H1 (cell line): ENCODE data around the gene TMCC1. TPM values are rescaled to one million over a fixed set of nuclear protein-coding genes. Genes with fewer than 3 reads are reported as not detected.

Experiments
- CTCF ChIA-PET: fragments of 300-600 bp; sonication (Branson Sonifier 250); formaldehyde crosslinking; loops from one replicate; lab custom pipeline; 2021; ENCODE audit not compliant: partially characterized antibody; lab: Charles Lee
- POLR2A ChIA-PET: fragments of 300-600 bp; sonication (Branson Sonifier 250); formaldehyde crosslinking; loops from one replicate; lab custom pipeline; 2021; ENCODE audit warnings: inconsistent platforms; ENCODE audit not compliant: partially characterized antibody; lab: Charles Lee
- DNase-seq, 2 experiments: peaks; one replicate each; pipeline versions ENCODE4 v3.0.0 to v3.0.0-alpha.2; 2010 to 2022; ENCODE audit warnings: low spot score in 2 of 2, low read depth in 1 of 2, mixed read lengths in 1 of 2
- FAIRE-seq: peaks from 2 replicates; lab custom pipeline; 2011; peaks lifted over from hg19 to GRCh38; lab: Jason Lieb, UNC
- H2AFZ ChIP-seq: 2 replicates; pipeline ENCODE4 v1.8.1; 2012; ENCODE audit warnings: low read length, inconsistent platforms
- H2AK5ac ChIP-seq: 2 replicates; pipeline ENCODE4 v1.6.1; 2013; ENCODE audit warnings: low read depth, low read length
- H2BK120ac ChIP-seq: replicated peaks from 2 replicates; pipeline ENCODE3; 2013; ENCODE audit warnings: low read depth, low read length, inconsistent platforms
- H2BK12ac ChIP-seq: 2 replicates; pipeline ENCODE4 v1.6.1; 2013; ENCODE audit warnings: low read depth, low read length
- H2BK15ac ChIP-seq: 2 replicates; pipeline ENCODE4 v1.6.1; 2013; ENCODE audit warnings: low read length
- H2BK20ac ChIP-seq: 2 replicates; pipeline ENCODE4 v1.6.1; 2013; ENCODE audit warnings: low read length
- H2BK5ac ChIP-seq: 2 replicates; pipeline ENCODE4 v1.6.1; 2013; ENCODE audit warnings: low read depth, low read length
- H3K14ac ChIP-seq: 2 replicates; pipeline ENCODE4 v1.6.1; 2013; ENCODE audit warnings: inconsistent platforms; ENCODE audit not compliant: insufficient read length
- H3K18ac ChIP-seq: 2 replicates; pipeline ENCODE4 v1.6.1; 2013; ENCODE audit warnings: low read length; ENCODE audit errors: extremely low read depth
- H3K23ac ChIP-seq: 2 replicates; pipeline ENCODE4 v1.6.1; 2013; ENCODE audit warnings: inconsistent platforms; ENCODE audit not compliant: insufficient read length
- H3K23me2 ChIP-seq: 2 replicates; pipeline ENCODE4 v1.6.1; 2013; ENCODE audit warnings: low read depth, low read length
- H3K27ac ChIP-seq: 2 replicates; pipeline ENCODE4 v1.6.1; 2011; ENCODE audit warnings: low read depth, low read length, inconsistent platforms
- H3K27me3 ChIP-seq, 4 experiments: replicated peaks in 1 of 4; 1 replicate in 1 of 4; 2 replicates in 3 of 4; pipeline versions ENCODE4 v1.6.1 to v1.8.1; 2011 to 2013; ENCODE audit warnings: low read length in 3 of 4, mild to moderate bottlenecking in 3 of 4, inconsistent platforms in 2 of 4, mixed read lengths in 2 of 4, moderate library complexity in 1 of 4; ENCODE audit not compliant: control insufficient read depth in 3 of 4, insufficient read depth in 3 of 4; ENCODE audit errors: extremely low read depth in 1 of 4
- H3K36me3 ChIP-seq, 4 experiments: 2 replicates each; pipeline versions ENCODE4 v1.6.1 to v1.8.1; 2011 to 2013; ENCODE audit warnings: mild to moderate bottlenecking in 4 of 4, low read length in 3 of 4, moderate library complexity in 2 of 4, control low read depth in 1 of 4, inconsistent platforms in 1 of 4; ENCODE audit not compliant: insufficient read depth in 4 of 4, control insufficient read depth in 2 of 4
- H3K4ac ChIP-seq: replicated peaks from 2 replicates; pipeline ENCODE3; 2013; ENCODE audit warnings: low read length, low read depth, mixed read lengths, inconsistent platforms; ENCODE audit not compliant: insufficient read length
- H3K4me1 ChIP-seq, 4 experiments: replicated peaks in 1 of 4; 1 replicate in 1 of 4; 2 replicates in 3 of 4; pipeline versions ENCODE4 v1.6.1 to v1.8.1; 2011 to 2013; ENCODE audit warnings: low read length in 3 of 4, inconsistent platforms in 2 of 4, mixed read lengths in 1 of 4; ENCODE audit not compliant: insufficient read depth in 4 of 4, control insufficient read depth in 3 of 4
- H3K4me2 ChIP-seq, 2 experiments: 2 replicates each; pipeline versions ENCODE4 v1.6.1 to v1.8.1; 2011 to 2013; ENCODE audit warnings: low read depth in 2 of 2, low read length in 2 of 2, control low read depth in 1 of 2, inconsistent platforms in 1 of 2, mild to moderate bottlenecking in 1 of 2; ENCODE audit not compliant: insufficient read depth in 1 of 2
- H3K4me3 ChIP-seq, 4 experiments: fragments of 200-600, 300-600 bp in 1 of 4; sonication (generic), shearing (Covaris generic), sonication (Bioruptor Twin) in 1 of 4; 2 replicates each; pipeline versions ENCODE4 v1.5.1 to v1.8.1; 2011 to 2016; ENCODE audit warnings: low read length in 4 of 4, low read depth in 3 of 4, control low read depth in 2 of 4, inconsistent platforms in 2 of 4, mild to moderate bottlenecking in 2 of 4, mixed read lengths in 1 of 4, moderate library complexity in 1 of 4; ENCODE audit not compliant: insufficient read depth in 2 of 4; ENCODE audit errors: extremely low read depth in 1 of 4
- H3K56ac ChIP-seq: replicated peaks from 2 replicates; pipeline ENCODE3; 2013; ENCODE audit warnings: low read depth, mild to moderate bottlenecking, mixed read lengths, low read length, inconsistent platforms; ENCODE audit not compliant: insufficient read length
- H3K79me1 ChIP-seq: 2 replicates; pipeline ENCODE4 v1.6.1; 2013; ENCODE audit warnings: low read depth, low read length, control low read depth
- H3K79me2 ChIP-seq, 2 experiments: 2 replicates each; pipeline versions ENCODE4 v1.6.1 to v1.8.1; 2012 to 2013; ENCODE audit warnings: low read length in 2 of 2, mild to moderate bottlenecking in 2 of 2, inconsistent platforms in 1 of 2; ENCODE audit not compliant: insufficient read depth in 2 of 2, control insufficient read depth in 1 of 2
- H3K9ac ChIP-seq, 4 experiments: replicated peaks in 1 of 4; 1 replicate in 1 of 4; 2 replicates in 3 of 4; pipeline versions ENCODE4 v1.6.1 to v1.8.1; 2011 to 2013; ENCODE audit warnings: low read depth in 3 of 4, low read length in 3 of 4, control low read depth in 2 of 4, mild to moderate bottlenecking in 2 of 4, moderate library complexity in 2 of 4, inconsistent platforms in 1 of 4; ENCODE audit errors: extremely low read depth in 1 of 4
- H3K9me3 ChIP-seq, 2 experiments: 2 replicates each; pipeline versions ENCODE4 v1.6.1 to v1.8.1; 2012 to 2013; ENCODE audit warnings: mild to moderate bottlenecking in 2 of 2, moderate library complexity in 2 of 2, control low read depth in 1 of 2, inconsistent platforms in 1 of 2, low read depth in 1 of 2, low read length in 1 of 2, mixed read lengths in 1 of 2; ENCODE audit not compliant: insufficient read depth in 2 of 2
- H4K20me1 ChIP-seq, 2 experiments: replicated peaks in 1 of 2; 2 replicates each; pipeline versions ENCODE3 to v1.8.1; 2011 to 2013; ENCODE audit warnings: inconsistent platforms in 2 of 2, low read length in 2 of 2, mild to moderate bottlenecking in 1 of 2; ENCODE audit not compliant: insufficient read depth in 2 of 2, control insufficient read depth in 1 of 2
- H4K5ac ChIP-seq: 2 replicates; pipeline ENCODE4 v1.6.1; 2013; ENCODE audit warnings: low read length, low read depth, mixed read lengths, inconsistent platforms; ENCODE audit not compliant: insufficient read length
- H4K8ac ChIP-seq: 2 replicates; pipeline ENCODE4 v1.8.0; 2013; ENCODE audit warnings: mild to moderate bottlenecking, moderate library complexity, low read length, inconsistent platforms; ENCODE audit not compliant: insufficient read depth; ENCODE audit errors: extremely low read depth
- H4K91ac ChIP-seq: replicated peaks from 2 replicates; pipeline ENCODE3; 2013; ENCODE audit warnings: low read length, mixed read lengths, inconsistent platforms; ENCODE audit not compliant: insufficient read length
- CEBPB ChIP-seq: IDR thresholded peaks from 2 replicates; pipeline ENCODE4 v1.6.1; 2012; ENCODE audit warnings: low read depth, low read length
- JUND ChIP-seq: IDR thresholded peaks from 2 replicates; pipeline ENCODE4 v1.6.1; 2011; ENCODE audit warnings: mild to moderate bottlenecking, improper control_type of control experiment, low read length
- SP1 ChIP-seq: IDR thresholded peaks from 2 replicates; pipeline ENCODE4 v1.6.1; 2011; ENCODE audit warnings: low read depth, low read length
- WGBS, 2 experiments: shearing (Covaris generic) in 1 of 2; methylation state at CpG; one replicate each; pipeline versions ENCODE4 v1.1.6 to v1.1.7; 2013 to 2015; ENCODE audit warnings: low lambda C conversion rate in 2 of 2, mixed read lengths in 2 of 2, inconsistent platforms in 1 of 2, low coverage in 1 of 2, missing lambda C conversion rate in 1 of 2; ENCODE audit not compliant: insufficient replicate concordance in 2 of 2, insufficient coverage in 1 of 2, insufficient read length in 1 of 2; ENCODE audit errors: extremely low coverage in 1 of 2, missing lambda C conversion rate in 1 of 2; 5-methylcytosine and 5-hydroxymethylcytosine counted together
- polyA plus RNA-seq, 7 experiments: library from polyadenylated mRNA; depleted of rRNA in 3 of 7; stranded (reverse) in 5 of 7; unstranded in 2 of 7; fragments of >200 nt in 5 of 7; fragments of 200-250 nt in 2 of 7; gene quantifications; 1 replicate in 5 of 7; 2 replicates in 1 of 7; 4 replicates in 1 of 7; pipeline versions ENCODE4 v1.2.1 to v1.2.3, GENCODE V29; 2011 to 2013; ENCODE audit warnings: missing spikeins in 2 of 7, mixed read lengths in 2 of 7
- total RNA-seq: library from RNA; stranded (reverse); fragmentation: NEBNext Ultra II Directional; extraction: Animal tissue kit (Norgen Biotek cat#: 25700); gene quantifications from 2 replicates; pipeline ENCODE4 v1.2.1, GENCODE V29; 2021

TMCC1 gene
- total and polyA plus RNA-seq, 2 of the 8 experiments (the other 6 are each of a cell fraction or from before 2014, with no cell fraction given) = 10.4 to 27.1 TPM

DNA sequence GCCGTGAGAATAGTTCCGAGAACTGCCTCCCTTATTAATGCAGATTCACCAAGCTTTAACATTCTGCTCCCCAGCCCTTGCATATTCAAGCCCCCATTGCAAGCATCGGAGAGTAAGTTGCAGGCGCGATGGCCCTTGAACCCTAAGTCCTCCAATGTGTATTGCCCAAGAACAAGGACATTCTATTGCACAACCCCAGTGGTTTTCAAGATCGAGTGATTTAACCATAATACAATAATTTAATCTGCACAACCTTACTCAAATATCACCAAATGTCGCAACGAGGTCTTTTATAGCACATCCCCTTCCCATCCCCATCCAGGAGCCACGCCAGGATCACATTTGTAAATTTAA is 265.4 kb downstream of the TMCC1 start:
- H4K91ac ChIP-seq = no peak overlapping the region
- no peak overlapping the region for H3K14ac ChIP-seq
- H3K79me1 ChIP-seq = no peaks in the 10 kb centered on the region
- H4K20me1 ChIP-seq = no peaks in the 10 kb centered on the region
- H4K5ac ChIP-seq = peak overlapping the region; percentile 63
- no peak overlapping the region for H2AK5ac ChIP-seq
- ChIA-PET POLR2A (interaction anchor here (1.1 to 2.3 kb wide), 7 partner anchors 10 to 201 kb away, joined by 3 to 16 read pairs (median 4); no protein-coding TSS in a partner anchor), CTCF (interaction anchor here (0.5 to 10.7 kb wide), 36 partner anchors 10 to 340 kb away, joined by 3 to 149 read pairs (median 4); partner anchors contain the start of gene RHO)
- no peak overlapping the region for H3K9ac ChIP-seq
- H3K36me3 ChIP-seq = no peaks in the 10 kb centered on the region
- H2AFZ ChIP-seq = no peak overlapping the region
- peaks cover 7% of the 10 kb centered on the region for H3K23me2 ChIP-seq
- no peaks in the 10 kb centered on the region for H3K27me3 ChIP-seq
- no peak overlapping the region; the same call in 1 of the 2 replicates for H2BK15ac ChIP-seq
- no peak for DNase-seq
- H3K4me2 ChIP-seq = peak overlapping the region; percentile 79 to 100
- WGBS, 2 experiments = 36% methylated on average over 9 of the region's 9 CpGs; no CpG with 5 or more reads in 1 of the 2 experiments
- H3K23ac ChIP-seq = no peak overlapping the region
- H3K4me3 ChIP-seq = peak overlapping the region; percentile 61 to 85 (median 78); a peak in 6 of 8 replicates
- H3K79me2 ChIP-seq = no peaks in the 10 kb centered on the region
- H3K27ac ChIP-seq = no peak overlapping the region
- H3K9me3 ChIP-seq = no peaks in the 10 kb centered on the region
- peak overlapping the region; percentile 72 for H3K4ac ChIP-seq
- peaks cover 3 to 9% (median 5%) of the 10 kb centered on the region in 4 experiments for H3K4me1 ChIP-seq
- 0 out of 2 replicates have a peak overlapping the region, but pooled peaks have one; percentile 3 for H2BK12ac ChIP-seq
- H2BK20ac ChIP-seq = no peak overlapping the region
- no peak overlapping the region for H3K18ac ChIP-seq
- H2BK120ac ChIP-seq = peak overlapping the region; percentile 60
- no peak overlapping the region for H4K8ac ChIP-seq
- FAIRE-seq = no peak
- peak overlapping the region; percentile 71 for H3K56ac ChIP-seq
- H2BK5ac ChIP-seq = no peak overlapping the region
- TF ChIP-seq CEBPB (peak; percentile 93), SP1 (no peak), JUND (no peak)
